ENCODE data around the gene FMNL1. TPM values are rescaled to one million over a fixed set of nuclear protein-coding genes. Genes with fewer than 3 reads are reported as not detected.

The FMNL1 gene
- total RNA-seq, 1 experiment from 2014 or later: 1.1 TPM

DNA sequence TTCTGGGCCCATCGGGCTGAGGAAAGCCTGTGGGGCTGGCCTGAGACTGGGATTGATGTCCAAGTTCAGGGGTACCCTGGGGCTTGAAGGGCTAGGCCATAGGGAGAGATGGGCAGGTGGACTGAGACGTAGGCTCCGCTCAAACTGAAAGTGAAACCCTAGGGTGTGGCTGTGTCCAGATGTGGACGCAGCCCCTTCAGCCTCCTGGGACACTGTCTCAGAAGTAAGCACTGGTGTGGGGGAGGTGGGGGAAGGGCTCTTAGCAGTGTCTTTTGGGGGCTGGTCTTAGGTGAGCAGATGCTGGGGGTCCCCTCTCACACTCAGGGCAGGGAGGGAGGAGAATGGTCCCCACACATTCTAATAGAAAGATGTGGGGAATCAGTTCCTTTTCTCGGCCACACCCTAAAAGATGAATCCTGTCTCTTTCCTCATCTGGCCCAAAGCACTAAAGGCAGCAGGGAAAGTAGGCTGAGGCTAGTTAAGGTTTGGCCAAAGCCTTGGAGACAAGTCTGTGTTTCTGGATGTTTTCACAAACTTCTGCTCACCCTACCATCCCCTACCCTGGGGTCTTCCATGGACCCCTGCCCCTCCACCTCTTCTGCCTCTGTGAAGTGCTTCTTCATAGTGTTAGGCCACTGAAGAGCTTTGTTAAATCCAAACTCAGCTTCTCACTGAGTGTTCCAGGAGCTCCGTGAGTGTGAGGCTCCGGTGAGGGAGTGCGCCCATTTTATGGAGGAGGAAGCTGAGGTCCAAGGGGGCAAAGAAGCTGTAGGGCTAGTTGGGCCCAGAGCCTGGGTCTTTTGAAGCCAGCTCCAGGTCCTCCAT lies 5.6 kb downstream of the FMNL1 start:
- DNase-seq: no peak
- Histone ChIP-seq H3K27me3 (peaks cover 6% of the 10 kb centered on the region; the same call in 1 of the 2 replicates), H3K4me1 (peaks cover 43% of the 10 kb centered on the region), H3K27ac (no peak overlapping the region), H3K9me3 (replicated peaks) (no peaks in the 10 kb centered on the region), H3K4me3 (no peak overlapping the region), H3K36me3 (no peaks in the 10 kb centered on the region)

DNA sequence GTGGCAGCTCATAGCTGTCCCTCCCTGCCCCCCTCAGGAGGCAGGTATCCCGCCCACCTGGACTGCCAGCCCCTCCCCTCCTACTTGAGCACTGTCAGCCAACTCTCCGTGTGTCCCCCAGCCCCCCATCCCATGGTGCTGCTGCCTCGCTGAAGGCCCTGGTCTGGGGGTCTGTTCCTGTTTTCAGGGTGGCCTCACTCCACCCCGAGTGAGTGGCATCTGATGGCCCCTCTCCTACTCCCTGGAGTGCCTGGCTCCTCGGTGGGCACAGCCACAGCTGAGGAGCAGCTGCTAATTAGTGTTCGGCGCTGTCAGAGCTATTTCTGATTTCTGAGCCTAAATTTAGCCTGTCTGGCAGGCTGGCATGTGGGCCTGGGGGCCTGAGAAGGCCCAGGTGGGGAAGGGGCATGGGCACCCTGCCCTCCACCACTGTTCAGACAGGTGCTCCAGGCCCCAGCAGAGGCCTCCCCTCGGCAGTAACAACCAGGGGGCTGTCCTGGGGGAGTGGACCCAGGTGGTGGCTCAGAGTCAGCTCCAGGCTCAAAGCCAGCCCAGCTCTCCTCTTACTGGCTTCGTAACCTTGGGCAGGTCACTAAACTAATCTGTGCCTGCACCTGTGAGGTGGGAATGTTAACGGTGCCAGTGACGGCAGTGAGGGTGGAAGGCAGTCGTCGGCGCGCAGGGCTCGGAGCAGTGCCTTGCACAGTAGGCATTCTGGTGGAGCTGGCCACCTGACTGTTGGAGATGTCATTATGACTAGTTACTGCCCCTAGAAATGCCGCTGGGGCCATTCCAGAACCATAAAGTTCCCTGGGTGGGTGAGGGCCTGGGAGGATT lies 6.5 kb downstream of the FMNL1 start:
- DNase-seq: no peak
- Histone ChIP-seq H3K4me1 (peaks cover 43% of the 10 kb centered on the region), H3K27me3 (peaks cover 3% of the 10 kb centered on the region; the same call in 1 of the 2 replicates), H3K36me3 (no peaks in the 10 kb centered on the region), H3K9me3 (replicated peaks) (no peaks in the 10 kb centered on the region), H3K4me3 (no peak overlapping the region), H3K27ac (peak overlapping the region; percentile 43)

DNA sequence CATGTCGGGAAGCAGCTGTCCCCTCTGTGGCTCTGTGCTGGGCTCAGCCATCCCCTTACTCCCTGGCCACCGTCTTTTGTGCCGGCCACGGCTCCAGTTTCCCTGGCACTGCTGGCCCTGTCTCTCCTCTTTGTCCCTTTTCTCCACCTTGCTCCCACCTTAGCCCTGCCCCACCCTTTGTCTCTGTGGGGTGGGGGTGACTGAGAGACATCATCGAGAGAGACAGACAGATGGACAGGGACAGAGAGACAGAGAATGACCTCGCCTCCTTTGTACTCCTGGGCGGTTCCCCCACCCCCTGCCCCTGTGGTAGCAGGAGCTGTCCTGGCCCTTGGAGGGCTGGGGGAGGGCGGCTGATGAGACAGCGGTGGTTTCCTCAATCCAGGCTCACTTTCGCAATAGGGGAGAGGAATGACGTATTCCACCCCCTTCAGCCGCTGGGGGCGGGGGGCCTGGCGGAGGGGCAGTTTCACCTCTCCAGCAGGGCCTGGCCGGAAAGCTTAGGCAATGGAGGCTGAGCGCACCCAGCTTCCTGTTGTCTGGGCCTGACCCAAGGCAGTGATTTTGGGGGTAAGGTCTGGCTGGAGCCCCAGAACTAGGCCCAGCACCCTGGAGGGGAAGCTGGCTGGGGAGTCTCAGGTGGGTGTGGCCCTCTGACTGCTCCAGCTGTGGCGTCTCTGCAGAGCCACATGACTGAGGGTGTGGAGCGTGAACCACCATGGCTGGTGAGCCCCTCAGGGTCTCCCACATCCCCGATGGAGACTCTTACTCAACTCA lies 7.3 kb downstream of the FMNL1 start:
- peaks cover 43% of the 10 kb centered on the region for H3K4me1 ChIP-seq
- no peaks in the 10 kb centered on the region; the same call in 1 of the 2 replicates for H3K27me3 ChIP-seq
- H3K27ac ChIP-seq: peak overlapping the region; percentile 43
- peak overlapping the region; percentile 8 for H3K4me3 ChIP-seq
- H3K36me3 ChIP-seq: no peaks in the 10 kb centered on the region
- H3K9me3 ChIP-seq (replicated peaks): no peaks in the 10 kb centered on the region
- DNase-seq: peak; percentile 67 to 68

DNA sequence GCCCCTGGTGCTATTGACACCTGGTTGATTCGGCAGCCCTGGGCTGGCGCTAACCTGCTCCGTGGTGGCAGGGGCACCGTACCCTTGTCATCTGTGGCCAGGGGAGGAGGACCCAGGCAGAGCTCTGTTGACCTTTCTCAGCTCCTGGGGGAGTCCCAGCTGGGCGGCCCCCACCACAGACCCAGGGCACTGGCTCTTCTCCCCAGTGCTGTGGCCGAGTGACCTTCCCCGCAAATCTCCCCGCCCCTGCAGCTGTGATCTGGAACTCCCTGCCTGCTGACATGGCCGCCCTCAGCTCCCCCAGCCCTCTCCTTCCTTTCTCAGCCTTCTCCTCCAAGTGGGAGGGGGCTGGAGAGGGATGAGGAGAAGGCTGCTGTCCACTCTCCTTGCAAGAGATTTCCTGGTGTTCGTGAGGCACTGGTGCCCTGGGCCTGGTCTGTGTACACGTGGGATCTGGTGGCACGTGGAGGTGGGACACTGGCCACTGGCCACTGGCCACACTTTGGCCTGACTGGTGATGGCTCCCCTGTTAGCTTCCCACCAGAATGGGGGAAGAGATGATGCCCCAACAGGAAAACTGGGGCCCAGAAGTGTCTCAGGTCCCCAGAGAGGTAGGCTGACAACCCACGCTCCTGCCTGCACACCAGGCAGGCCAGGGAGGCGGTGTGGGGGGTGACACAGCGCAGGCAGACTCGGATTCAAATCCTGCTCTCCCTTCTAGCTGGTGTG lies 8.2 kb downstream of the FMNL1 start:
- H3K4me1 ChIP-seq: peaks cover 42% of the 10 kb centered on the region
- H3K27ac ChIP-seq: no peak overlapping the region

DNA sequence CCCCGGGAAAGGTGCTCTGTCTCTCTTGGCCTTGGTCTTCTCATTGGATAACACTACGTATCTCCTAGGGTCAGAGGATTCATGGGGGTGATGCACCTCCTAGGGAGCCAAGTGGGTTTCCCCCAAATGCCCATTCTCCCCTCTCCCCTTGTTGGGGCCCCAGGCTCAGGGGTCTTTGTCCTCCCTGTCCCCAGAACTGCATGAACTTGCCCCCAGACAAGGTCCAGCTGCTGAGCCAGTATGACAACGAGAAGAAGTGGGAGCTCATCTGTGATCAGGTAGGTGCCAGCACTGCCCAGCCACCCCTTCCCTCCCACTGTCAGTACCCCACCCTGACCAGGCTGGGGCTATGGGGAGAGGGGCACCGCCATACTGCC lies 8.7 kb downstream of the FMNL1 start:
- Histone ChIP-seq H3K36me3 (no peaks in the 10 kb centered on the region), H3K9me3 (replicated peaks) (no peaks in the 10 kb centered on the region), H3K4me1 (peaks cover 36% of the 10 kb centered on the region), H3K27me3 (no peaks in the 10 kb centered on the region), H3K27ac (no peak overlapping the region), H3K4me3 (no peak overlapping the region)
- DNase-seq: no peak

More for the DNA sequence above, 8.2 kb downstream of the FMNL1 start:
- H3K27me3 ChIP-seq: no peaks in the 10 kb centered on the region; the same call in 1 of the 2 replicates
- no peaks in the 10 kb centered on the region for H3K36me3 ChIP-seq
- no peaks in the 10 kb centered on the region for H3K9me3 ChIP-seq (replicated peaks)
- H3K4me3 ChIP-seq: no peak overlapping the region
- peak in 1 of 2 experiments; percentile 30 for DNase-seq

DNA sequence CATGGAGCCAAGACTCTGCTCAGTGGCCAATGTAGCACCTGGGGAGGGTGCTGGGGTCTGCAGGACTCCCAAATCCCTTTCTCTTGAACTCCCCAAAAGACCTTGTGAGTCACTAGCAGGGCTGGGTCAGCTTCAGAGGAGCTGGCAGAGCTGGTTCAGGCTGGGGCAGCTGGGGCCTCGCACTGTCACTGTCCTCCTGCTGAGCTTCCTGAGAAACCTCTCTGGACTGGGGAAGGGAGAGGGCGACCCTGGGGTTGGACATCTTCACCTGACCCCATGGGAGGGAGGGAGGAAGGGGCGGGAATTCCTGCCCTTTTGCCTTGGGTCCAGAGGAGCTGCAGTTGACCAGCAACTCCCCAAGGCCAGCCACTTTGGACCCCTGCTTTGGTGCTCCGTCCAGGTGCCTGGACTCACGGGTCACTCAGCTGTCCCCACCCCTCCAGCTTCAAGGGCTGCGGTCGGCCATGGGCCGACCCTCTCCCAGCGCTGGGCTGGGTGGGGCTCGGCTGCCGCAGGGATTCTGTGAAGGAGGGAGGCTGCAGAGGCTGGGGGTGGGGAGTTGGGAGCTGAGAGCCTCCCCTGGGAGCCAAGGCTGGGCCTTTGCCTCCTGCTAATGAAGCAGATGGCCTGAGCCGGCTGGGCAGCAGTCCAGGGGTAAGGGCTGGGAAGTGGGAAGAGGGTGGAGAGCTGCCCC lies 9.2 kb downstream of the FMNL1 start:
- H3K4me3 ChIP-seq: no peak overlapping the region
- no peaks in the 10 kb centered on the region for H3K27me3 ChIP-seq
- no peaks in the 10 kb centered on the region for H3K36me3 ChIP-seq
- no peak overlapping the region for H3K27ac ChIP-seq
- peak; percentile 67 to 68 for DNase-seq
- no peaks in the 10 kb centered on the region for H3K9me3 ChIP-seq (replicated peaks)
- H3K4me1 ChIP-seq: peaks cover 31% of the 10 kb centered on the region

DNA sequence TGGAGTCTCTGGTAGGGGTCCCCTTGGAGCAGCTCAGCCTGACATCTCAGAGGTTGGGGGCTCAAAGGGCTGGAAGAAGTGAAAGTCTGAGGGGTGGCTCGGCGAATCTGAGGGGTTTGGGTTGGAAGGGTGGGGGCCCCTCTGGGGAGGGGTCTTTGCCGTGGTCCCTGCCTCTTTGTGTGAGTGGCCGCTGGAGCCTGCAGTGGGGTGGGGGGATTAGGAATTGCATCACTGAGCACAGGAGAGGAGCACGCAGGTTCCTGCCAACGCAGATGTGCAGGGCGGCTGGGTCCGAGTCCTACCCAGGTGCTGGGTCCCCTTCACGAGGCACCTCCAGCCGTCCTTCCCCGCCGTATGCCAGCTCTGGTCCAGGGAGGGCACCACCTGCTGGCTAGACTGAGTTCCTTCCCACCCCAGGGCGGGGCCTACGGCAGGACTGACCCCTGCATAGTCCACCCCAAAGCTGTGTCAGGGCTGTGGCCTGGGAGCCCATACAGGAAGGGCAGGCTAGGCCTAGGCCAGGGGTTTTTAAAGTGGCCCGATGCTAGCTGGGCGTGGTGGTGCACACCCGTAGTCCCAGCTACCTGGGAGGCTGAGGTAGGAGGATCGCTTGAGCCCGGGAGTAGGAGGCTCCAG lies 9.9 kb downstream of the FMNL1 start:
- Histone ChIP-seq H3K27me3 (no peaks in the 10 kb centered on the region), H3K36me3 (no peaks in the 10 kb centered on the region), H3K4me1 (peaks cover 26% of the 10 kb centered on the region), H3K9me3 (replicated peaks) (no peaks in the 10 kb centered on the region), H3K4me3 (no peak overlapping the region), H3K27ac (no peak overlapping the region)
- peak; percentile 46 to 49 for DNase-seq

DNA sequence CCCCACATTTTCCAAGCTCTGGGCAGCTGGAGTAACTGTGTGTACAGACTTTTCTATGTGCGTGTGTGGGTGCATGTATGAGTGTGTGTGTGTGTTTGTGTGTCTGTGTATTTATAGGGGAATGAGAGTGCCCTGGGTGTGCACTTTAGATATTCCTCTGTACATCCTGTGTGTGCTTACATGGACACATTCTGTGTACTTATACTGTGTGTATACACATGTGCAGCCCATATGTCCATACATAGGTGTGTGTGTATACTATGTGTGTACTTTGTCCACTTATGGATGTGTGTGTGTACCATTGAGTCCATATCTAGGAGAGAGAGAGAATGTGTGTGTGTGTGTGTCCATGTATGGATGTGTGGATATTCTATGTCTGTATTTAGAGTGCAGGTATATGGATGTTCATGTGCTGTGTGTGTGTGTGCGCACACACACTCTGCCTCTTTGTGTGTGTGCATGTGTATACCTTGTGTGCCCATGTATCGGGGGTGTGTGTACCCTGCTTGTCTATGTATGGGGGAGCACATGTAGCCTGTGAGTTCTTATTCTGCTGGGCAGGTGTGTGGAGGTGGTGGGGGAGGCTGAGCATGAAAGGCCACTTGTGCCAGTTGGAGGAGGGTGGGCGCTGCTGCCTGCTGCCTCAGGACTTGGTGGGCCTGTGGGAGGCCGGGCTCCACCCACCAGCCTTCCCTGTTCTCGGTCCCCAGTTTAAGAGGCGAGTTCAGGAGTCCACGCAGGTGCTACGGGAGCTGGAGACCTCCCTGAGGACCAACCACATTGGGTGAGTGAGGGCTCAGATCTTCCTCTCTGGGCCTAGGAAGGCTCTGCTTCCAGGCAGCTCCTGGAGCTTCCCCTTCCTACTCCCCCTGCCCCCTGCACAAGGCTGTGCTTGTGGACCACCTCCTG lies 11.1 kb downstream of the FMNL1 start:
- Histone ChIP-seq H3K27ac (no peak overlapping the region), H3K4me3 (no peak overlapping the region), H3K27me3 (no peaks in the 10 kb centered on the region), H3K4me1 (peaks cover 26% of the 10 kb centered on the region), H3K36me3 (no peaks in the 10 kb centered on the region), H3K9me3 (replicated peaks) (no peaks in the 10 kb centered on the region)
- no peak for DNase-seq

DNA sequence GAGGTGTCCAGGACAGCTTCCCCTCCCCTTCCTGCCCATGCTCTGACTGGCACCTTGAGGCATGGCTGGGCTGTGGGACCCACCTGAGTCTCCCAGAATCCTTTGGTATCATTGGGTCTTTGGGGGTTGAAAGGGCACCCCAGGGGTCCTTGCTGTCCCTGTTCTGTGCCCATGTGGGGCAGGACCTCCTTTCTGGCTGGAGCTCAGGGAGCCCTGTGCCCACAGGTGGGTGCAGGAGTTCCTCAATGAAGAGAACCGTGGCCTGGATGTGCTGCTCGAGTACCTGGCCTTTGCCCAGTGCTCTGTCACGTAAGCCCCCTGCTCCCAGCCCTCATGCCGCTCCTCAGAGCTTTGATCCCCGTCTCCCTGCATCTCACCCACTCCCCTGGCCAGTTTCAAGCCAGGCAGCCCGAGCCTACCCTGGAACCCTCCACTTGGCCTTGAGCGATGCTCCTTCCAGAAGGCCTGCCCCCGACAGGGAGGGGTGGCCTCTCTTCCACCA lies 11.8 kb downstream of the FMNL1 start:
- Histone ChIP-seq H3K4me1 (peaks cover 19% of the 10 kb centered on the region), H3K9me3 (replicated peaks) (no peaks in the 10 kb centered on the region), H3K27me3 (no peaks in the 10 kb centered on the region), H3K4me3 (no peak overlapping the region), H3K27ac (no peak overlapping the region), H3K36me3 (no peaks in the 10 kb centered on the region)
- no peak for DNase-seq

DNA sequence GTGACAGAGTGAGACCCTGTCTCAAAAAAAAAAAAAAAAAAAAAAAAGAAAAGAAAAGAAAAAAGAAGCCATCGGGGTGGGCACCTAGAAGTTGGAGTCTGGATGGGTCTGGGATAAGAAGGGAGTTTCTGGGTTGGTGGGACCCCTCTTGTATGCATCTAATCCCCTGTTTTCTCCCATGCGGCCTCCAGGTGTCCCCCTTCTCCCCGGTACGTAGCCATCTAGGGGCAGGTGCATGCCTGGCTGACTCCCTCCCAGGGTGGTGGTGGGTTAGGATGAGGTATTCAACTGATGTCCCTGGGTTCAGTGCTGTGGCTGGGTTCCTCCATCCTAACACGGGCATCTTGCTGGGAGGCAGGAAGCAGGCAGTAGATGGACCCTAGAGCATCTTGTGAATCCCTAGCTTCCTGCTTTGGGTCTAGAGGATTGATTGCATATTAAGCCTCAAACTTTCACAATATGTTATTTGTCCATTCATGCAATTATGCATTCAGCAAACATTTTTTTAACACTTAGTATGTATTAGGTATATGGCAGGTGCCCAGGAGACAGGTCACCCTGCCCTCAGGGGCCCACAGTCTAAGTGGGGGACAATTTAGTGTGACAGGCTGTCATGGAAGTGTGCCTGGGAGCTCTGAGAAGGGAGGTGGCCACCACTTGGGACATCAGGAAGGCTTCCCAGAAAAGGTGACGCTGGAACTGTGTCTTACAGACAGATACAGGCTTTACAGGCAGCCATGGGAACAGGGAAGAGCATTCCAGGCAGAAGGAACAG lies 13.1 kb downstream of the FMNL1 start:
- Histone ChIP-seq H3K9me3 (replicated peaks) (no peaks in the 10 kb centered on the region), H3K36me3 (no peaks in the 10 kb centered on the region), H3K4me3 (no peak overlapping the region), H3K27me3 (no peaks in the 10 kb centered on the region), H3K27ac (no peak overlapping the region), H3K4me1 (peaks cover 6% of the 10 kb centered on the region)
- DNase-seq: peak; percentile 58 to 62

DNA sequence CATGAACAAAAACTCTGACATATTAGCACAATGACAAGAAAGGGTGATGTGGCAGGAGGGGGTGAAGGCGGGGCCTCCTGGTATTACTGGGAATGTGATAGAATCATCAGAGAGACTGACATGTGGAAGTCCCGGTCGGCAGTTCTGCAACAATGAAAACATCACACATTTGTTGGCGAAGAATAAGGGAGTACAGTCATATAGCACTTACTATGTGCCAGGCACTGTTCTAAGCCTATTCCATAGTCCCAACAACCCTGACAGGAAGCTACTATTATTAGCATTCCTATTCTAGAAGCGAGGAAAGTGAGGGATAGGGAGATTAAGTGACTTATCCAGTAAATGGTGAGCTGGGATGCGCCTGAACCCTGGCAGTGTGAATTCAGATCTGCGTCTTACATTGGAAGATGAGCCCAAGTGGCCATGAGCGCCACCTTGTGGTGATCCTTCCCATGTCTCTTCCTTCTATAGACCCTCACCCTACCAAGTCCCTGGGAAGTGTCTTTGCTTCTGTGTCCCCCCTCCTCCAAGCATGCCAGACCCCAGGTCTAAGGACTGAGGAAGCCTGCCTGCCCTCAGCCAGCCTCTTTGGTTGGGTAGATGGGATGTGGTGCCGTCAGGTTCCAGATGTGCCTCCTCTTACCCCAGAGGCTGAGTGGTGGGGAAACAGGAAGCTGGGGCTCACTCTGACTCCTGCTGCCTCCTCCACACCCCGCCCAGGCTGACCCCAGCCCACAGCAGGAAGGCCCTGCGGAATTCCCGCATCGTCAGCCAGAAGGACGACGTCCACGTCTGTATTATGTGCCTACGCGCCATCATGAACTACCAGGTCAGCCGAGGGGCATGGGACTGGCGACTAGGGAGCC lies 14.0 kb downstream of the FMNL1 start:
- no peak overlapping the region for H3K27ac ChIP-seq
- no peaks in the 10 kb centered on the region for H3K9me3 ChIP-seq (replicated peaks)
- no peaks in the 10 kb centered on the region for H3K36me3 ChIP-seq
- H3K27me3 ChIP-seq: no peaks in the 10 kb centered on the region
- peak; percentile 70 to 87 for DNase-seq
- no peak overlapping the region for H3K4me3 ChIP-seq
- peaks cover 6% of the 10 kb centered on the region for H3K4me1 ChIP-seq
